Keratinocyte (primary cell): Measurements from ENCODE around the gene HELB. TPM values are rescaled to one million over a fixed set of nuclear protein-coding genes. Genes with fewer than 3 reads are reported as not detected.

Source experiments
- DNase-seq: peaks from one replicate; pipeline ENCODE4 v3.0.0-alpha.2; 2011; ENCODE audit warnings: low read depth, missing footprints, low spot score
- FAIRE-seq: peaks from 2 replicates; lab custom pipeline; 2011; peaks lifted over from hg19 to GRCh38; lab: Jason Lieb, UNC
- H2AFZ ChIP-seq: 2 replicates; pipeline ENCODE4 v1.6.0; 2012; ENCODE audit warnings: low read length, control low read depth, inconsistent platforms; ENCODE audit not compliant: control insufficient read depth
- H3K27ac ChIP-seq: 2 replicates; pipeline ENCODE4 v1.5.1; 2011; ENCODE audit warnings: low read length; ENCODE audit not compliant: control insufficient read depth, insufficient read depth
- H3K27me3 ChIP-seq: 3 replicates; pipeline ENCODE4 v1.6.0; 2011; ENCODE audit warnings: low read length; ENCODE audit not compliant: control insufficient read depth, insufficient read depth; ENCODE audit errors: extremely low read depth
- H3K36me3 ChIP-seq, 2 experiments: 2 replicates in 1 of 2; 3 replicates in 1 of 2; pipeline ENCODE4 v1.5.1; 2011; ENCODE audit warnings: low read length in 2 of 2, mild to moderate bottlenecking in 1 of 2; ENCODE audit not compliant: control insufficient read depth in 2 of 2, insufficient read depth in 2 of 2; ENCODE audit errors: extremely low read depth in 1 of 2
- H3K4me1 ChIP-seq: 3 replicates; pipeline ENCODE4 v1.5.1; 2011; ENCODE audit warnings: low read length; ENCODE audit not compliant: control insufficient read depth, insufficient read depth; ENCODE audit errors: extremely low read depth
- H3K4me2 ChIP-seq: 3 replicates; pipeline ENCODE4 v1.6.0; 2011; ENCODE audit warnings: low read depth, low read length; ENCODE audit not compliant: control insufficient read depth, insufficient read depth; ENCODE audit errors: extremely low read depth
- H3K4me3 ChIP-seq, 3 experiments: fragments of 200-600 bp in 1 of 3; sonication (generic) in 1 of 3; 2 replicates in 2 of 3; 3 replicates in 1 of 3; pipeline ENCODE4 v1.5.1; 2011 to 2016; ENCODE audit warnings: low read length in 3 of 3, mild to moderate bottlenecking in 3 of 3, control low read depth in 2 of 3, inconsistent platforms in 1 of 3, low read depth in 1 of 3, mixed read lengths in 1 of 3, mixed run types in 1 of 3, moderate library complexity in 1 of 3; ENCODE audit not compliant: control insufficient read depth in 2 of 3, insufficient read depth in 2 of 3; ENCODE audit errors: extremely low read depth in 1 of 3
- H3K79me2 ChIP-seq: 2 replicates; pipeline ENCODE4 v1.6.0; 2012; ENCODE audit warnings: low read length; ENCODE audit not compliant: control insufficient read depth, insufficient read depth
- H3K9ac ChIP-seq: 3 replicates; pipeline ENCODE4 v1.6.0; 2011; ENCODE audit warnings: low read length; ENCODE audit not compliant: control insufficient read depth, insufficient read depth; ENCODE audit errors: extremely low read depth
- H3K9me1 ChIP-seq: 3 replicates; pipeline ENCODE4 v1.6.0; 2011; ENCODE audit warnings: low read length; ENCODE audit not compliant: control insufficient read depth, insufficient read depth; ENCODE audit errors: extremely low read depth
- H3K9me3 ChIP-seq: 2 replicates; pipeline ENCODE4 v1.5.1; 2012; ENCODE audit warnings: low read depth, low read length; ENCODE audit not compliant: control insufficient read depth
- H4K20me1 ChIP-seq: 3 replicates; pipeline ENCODE4 v1.6.0; 2011; ENCODE audit warnings: low read length; ENCODE audit not compliant: control insufficient read depth, insufficient read depth; ENCODE audit errors: extremely low read depth
- CTCF ChIP-seq, 3 experiments: IDR thresholded peaks in 1 of 3; conservative IDR thresholded peaks in 1 of 3; optimal IDR thresholded peaks in 1 of 3; 2 replicates in 2 of 3; 3 replicates in 1 of 3; pipeline versions ENCODE3 to v1.5.1; 2011; ENCODE audit warnings: low read length in 3 of 3, mild to moderate bottlenecking in 3 of 3, moderate library complexity in 2 of 3, control low read depth in 1 of 3, inconsistent platforms in 1 of 3; ENCODE audit not compliant: insufficient read depth in 2 of 3; ENCODE audit errors: extremely low read depth in 1 of 3
- EZH2 ChIP-seq: IDR thresholded peaks from one replicate; pipeline ENCODE4 v1.6.1; 2012; ENCODE audit warnings: inconsistent platforms, mild to moderate bottlenecking, low read length, moderate library complexity
- dilution Hi-C: fragments of 300-500 bp; cut with MboI; formaldehyde crosslinking; loops from one replicate; pipeline ENCODE4 v1.7.0; 2020; ENCODE audit warnings: low sequenced_read_pairs; ENCODE audit not compliant: extremely low pct_ligation_motif_present
- polyA plus RNA-seq, 5 experiments: library from polyadenylated mRNA; depleted of rRNA in 3 of 5; stranded (reverse) in 3 of 5; stranded (forward) in 1 of 5; unstranded in 1 of 5; fragments of >200 nt; gene quantifications; 1 replicate in 1 of 5; 2 replicates in 3 of 5; 3 replicates in 1 of 5; pipeline versions ENCODE4 v1.2.1 to v1.2.3, GENCODE V29; 2011 to 2012; ENCODE audit warnings: missing spikeins in 2 of 5, low read depth in 1 of 5, low replicate concordance in 1 of 5

HELB gene
- polyA plus RNA-seq, 1 donor (not counting 4 experiments of a cell fraction or from before 2014, with no cell fraction given): 1.8 TPM

- H3K79me2 ChIP-seq: no peaks in the 10 kb centered on the region
- H3K4me3 ChIP-seq: no peak overlapping the region
- no peak for DNase-seq
- no peak overlapping the region for H3K4me2 ChIP-seq
- H3K27me3 ChIP-seq: no peaks in the 10 kb centered on the region
- dilution Hi-C loops: no loop called here
- no peaks in the 10 kb centered on the region for H3K9me1 ChIP-seq
- no peak overlapping the region for H2AFZ ChIP-seq
- peaks cover 0 to 3% of the 10 kb centered on the region in 2 experiments for H3K36me3 ChIP-seq
- H3K9ac ChIP-seq: no peak overlapping the region
- no peak for FAIRE-seq
- no peaks in the 10 kb centered on the region for H3K9me3 ChIP-seq
- no peaks in the 10 kb centered on the region for H4K20me1 ChIP-seq
- no peak for TF ChIP-seq EZH2
- no peak for TF ChIP-seq CTCF (optimal IDR thresholded peaks at IDR 0.05 in 1 of 3, IDR thresholded peaks at IDR 0.05 in 1 of 3, conservative IDR thresholded peaks at IDR 0.05 in 1 of 3; ENCODE audit: extremely low read depth in 1 of 3, insufficient read depth in 2 of 3, low read length in 3 of 3)
- H3K4me1 ChIP-seq: no peaks in the 10 kb centered on the region
- H3K27ac ChIP-seq: no peak overlapping the region
Measured at GRCh38 chr12:66341126-66341525, 38.8 kb downstream of the HELB start.

GRCh38 chr12:66345212-66345611 lies 42.9 kb downstream of the HELB start:
- H3K4me1 ChIP-seq: no peaks in the 10 kb centered on the region
- no peaks in the 10 kb centered on the region for H3K27me3 ChIP-seq
- no peaks in the 10 kb centered on the region for H3K79me2 ChIP-seq
- no peaks in the 10 kb centered on the region for H3K9me3 ChIP-seq
- peaks cover 0 to 3% of the 10 kb centered on the region in 2 experiments for H3K36me3 ChIP-seq
- H4K20me1 ChIP-seq: no peaks in the 10 kb centered on the region
- no peak overlapping the region for H2AFZ ChIP-seq
- H3K4me2 ChIP-seq: no peak overlapping the region
- no peak overlapping the region for H3K9ac ChIP-seq
- no peak overlapping the region for H3K4me3 ChIP-seq
- no peak for TF ChIP-seq EZH2
- no peak for TF ChIP-seq CTCF (optimal IDR thresholded peaks at IDR 0.05 in 1 of 3, IDR thresholded peaks at IDR 0.05 in 1 of 3, conservative IDR thresholded peaks at IDR 0.05 in 1 of 3; ENCODE audit: extremely low read depth in 1 of 3, insufficient read depth in 2 of 3, low read length in 3 of 3)
- H3K9me1 ChIP-seq: no peaks in the 10 kb centered on the region
- no peak for FAIRE-seq
- dilution Hi-C loops: no loop called here
- no peak for DNase-seq
- no peak overlapping the region for H3K27ac ChIP-seq
